ENCODE data around the gene CD28. TPM values are rescaled to one million over a fixed set of nuclear protein-coding genes. Genes with fewer than 3 reads are reported as not detected.

Gene CD28
- total and polyA plus RNA-seq, 9 of the 15 experiments (the other 6 are each of a cell fraction or from before 2014, with no cell fraction given) = 0.01 to 0.11 TPM; not detected in 7

GRCh38 chr2:203781151-203781550 is 74.7 kb downstream of the CD28 start:
- in situ Hi-C loops (cut with MboI) (no loop called here), intact Hi-C loops (cut with micrococcal nuclease) (no loop called here)
- CTCF ChIA-PET (ENCODE audit: low intra/inter-chr PET ratio) = no interaction called here
- Histone ChIP-seq H2AFZ (ENCODE audit: low read depth, low read length) (no peak overlapping the region), H3K4me1 (replicated peaks in 1 of 2; ENCODE audit: control insufficient read depth in 2 of 2, insufficient read depth in 2 of 2, low read length in 2 of 2) (no peaks in the 10 kb centered on the region), H3K4me2 (ENCODE audit: insufficient read depth, low read length) (no peak overlapping the region), H3K27me3 (ENCODE audit: control insufficient read depth in 2 of 2, insufficient read depth in 2 of 2, low read length in 2 of 2) (no peaks in the 10 kb centered on the region; a peak in 1 of 5 replicates), H4K20me1 (replicated peaks; ENCODE audit: control insufficient read depth, insufficient read depth, low read length) (no peaks in the 10 kb centered on the region), H3K36me3 (ENCODE audit: control insufficient read depth, insufficient read depth, low read length) (no peaks in the 10 kb centered on the region), H3K4me3 (no peak overlapping the region), H3K9me1 (ENCODE audit: control insufficient read depth, insufficient read depth, low read length) (no peaks in the 10 kb centered on the region), H3K79me2 (ENCODE audit: control insufficient read depth, insufficient read depth, low read length) (no peaks in the 10 kb centered on the region), H3K9ac (ENCODE audit: insufficient read depth in 1 of 2, low read depth in 2 of 2, low read length in 2 of 2) (no peak overlapping the region), H3K27ac (ENCODE audit: extremely low read depth, low read depth, low read length) (no peak overlapping the region), H3K9me3 (replicated peaks; ENCODE audit: control insufficient read depth, insufficient read depth, low read depth, low read length) (no peaks in the 10 kb centered on the region)
- no TSS peak for BruUV-seq (replicated peaks)
- WGBS (ENCODE audit: insufficient coverage, low coverage, missing lambda C conversion rate) = 0% methylated on average over 2 of the region's 2 CpGs
- FAIRE-seq (no peak), DNase-seq (ENCODE audit: extremely low read depth in 1 of 4, low spot score in 3 of 4) (no peak), ATAC-seq (no peak)
- POLR2A ChIA-PET = no interaction called here
- TF ChIP-seq VEZF1 (CRISPR knock-in tag; IDR thresholded peaks at IDR 0.05) = no peak
- no peak for TF ChIP-seq PTTG1 (tag; IDR thresholded peaks at IDR 0.05; ENCODE audit: low read depth)
- TF ChIP-seq ZNF696 (CRISPR knock-in tag; conservative IDR thresholded peaks at IDR 0.05) = no peak
- TF ChIP-seq ZNF24 (IDR thresholded peaks at IDR 0.05) = no peak
- no peak for TF ChIP-seq CBX3 (IDR thresholded peaks at IDR 0.05; ENCODE audit: borderline replicate concordance in 1 of 2, low read length in 2 of 2)
- no peak for TF ChIP-seq CTCF (IDR thresholded peaks at IDR 0.05 in 2 of 3, conservative IDR thresholded peaks at IDR 0.05 in 1 of 3; ENCODE audit: insufficient read depth in 2 of 3, low read depth in 1 of 3, low read length in 3 of 3)
- TF ChIP-seq BRF1 (IDR thresholded peaks at IDR 0.05; ENCODE audit: borderline replicate concordance, extremely low read depth, insufficient read length) = no peak
- TF ChIP-seq UBTF (IDR thresholded peaks at IDR 0.05; ENCODE audit: borderline replicate concordance in 1 of 2, low read depth in 2 of 2, low read length in 2 of 2) = no peak
- no peak for TF ChIP-seq ZNF518B (CRISPR knock-in tag; IDR thresholded peaks at IDR 0.05)
- TF ChIP-seq ERF (CRISPR knock-in tag; IDR thresholded peaks at IDR 0.05) = no peak
- no peak for TF ChIP-seq ZNF57 (CRISPR knock-in tag; IDR thresholded peaks at IDR 0.05)
- TF ChIP-seq HDAC8 (tag; IDR thresholded peaks at IDR 0.05) = no peak

Data from K562 (cell line).